ENCODE measurements around the gene SRF.

SRF gene

DNA sequence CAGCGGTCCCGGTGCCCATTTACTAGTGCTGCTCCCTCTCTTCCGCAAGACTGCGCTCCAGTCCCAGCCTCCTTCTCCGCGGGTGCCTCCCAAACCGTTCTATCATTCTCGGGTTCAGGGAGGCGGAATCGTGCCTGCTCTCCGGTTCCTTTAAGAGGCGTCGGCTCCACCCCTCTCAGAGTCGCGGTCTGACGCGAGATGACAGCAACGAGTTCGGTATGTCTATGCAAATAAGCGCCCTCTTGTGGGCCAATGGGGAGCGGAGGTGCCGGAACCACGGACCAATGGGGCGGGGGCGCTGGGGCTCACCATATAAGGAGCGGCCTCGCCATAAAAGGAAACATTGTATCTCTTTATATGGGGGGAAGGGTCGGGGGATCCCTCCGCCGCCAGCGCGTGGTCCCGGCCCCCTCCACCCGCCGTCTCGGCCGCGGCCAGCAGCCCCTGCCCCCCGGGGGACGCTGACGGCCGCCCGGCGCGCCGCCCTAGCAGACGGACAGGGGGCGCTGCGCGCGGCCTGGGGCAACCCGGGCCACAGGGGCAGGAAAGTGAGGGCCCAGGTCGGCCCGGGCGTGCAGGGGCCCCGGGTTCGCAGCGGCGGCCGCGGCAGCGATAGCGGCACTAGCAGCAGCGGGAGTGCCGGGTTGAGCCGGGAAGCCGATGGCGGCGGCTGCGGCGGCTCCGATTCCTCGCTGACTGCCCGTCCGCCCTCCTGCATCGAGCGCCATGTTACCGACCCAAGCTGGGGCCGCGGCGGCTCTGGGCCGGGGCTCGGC is at the start of gene SRF:
TSS of gene SRF (plus strand) at position 339 of the 776 bp plus-strand sequence. CDS start at position 727, 388 bp downstream.
- H3K4me3 ChIP-seq (ENCODE audit: severe bottlenecking): peak within 1 kb of the TSS; percentile 98
- ATAC-seq (ENCODE audit: low read depth) (peak; percentile 60), DNase-seq (ENCODE audit: low spot score) (peak; percentile 99)
- TF ChIP-seq CTCF (IDR thresholded peaks at IDR 0.05; ENCODE audit: poor library complexity, severe bottlenecking): peak; percentile 83
- peak within 1 kb of the TSS; percentile 68 for H3K27ac ChIP-seq (ENCODE audit: poor library complexity, severe bottlenecking)
- H3K36me3 ChIP-seq (ENCODE audit: low read depth): peaks cover 19% of the 10 kb centered on the region
- H3K4me1 ChIP-seq (ENCODE audit: insufficient read depth, poor library complexity, severe bottlenecking): peaks cover 16% of the 10 kb centered on the region
- no peaks in the 10 kb centered on the region for H3K27me3 ChIP-seq (ENCODE audit: insufficient read depth, poor library complexity, severe bottlenecking)
- no peaks in the 10 kb centered on the region for H3K9me3 ChIP-seq (ENCODE audit: severe bottlenecking)

DNA sequence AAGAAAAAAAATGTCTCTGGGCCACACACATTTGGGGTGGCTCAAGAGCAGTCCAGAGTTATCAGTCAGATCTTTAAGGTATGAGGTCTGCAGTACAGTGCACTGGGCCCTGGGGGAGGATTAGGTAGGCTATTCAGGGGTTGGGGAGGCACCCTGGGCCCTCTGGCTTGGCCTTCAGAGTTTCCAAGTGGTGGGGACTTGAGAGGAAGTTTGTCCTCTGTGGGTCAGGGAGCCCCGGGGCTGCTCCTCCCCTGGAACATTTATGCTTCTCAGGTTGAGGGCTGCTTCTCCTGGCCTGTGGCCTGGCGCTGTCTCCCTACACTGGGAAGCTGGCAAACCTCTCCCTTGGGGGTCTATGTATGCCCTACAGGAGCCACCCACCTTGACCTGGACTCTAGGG is 48.9 kb upstream of the SRF start:
- no peak for DNase-seq (ENCODE audit: low spot score)
- no peaks in the 10 kb centered on the region for H3K36me3 ChIP-seq (ENCODE audit: low read depth)
- H3K27ac ChIP-seq (ENCODE audit: poor library complexity, severe bottlenecking): peak overlapping the region; percentile 82
- no peak overlapping the region for H3K4me3 ChIP-seq (ENCODE audit: severe bottlenecking)
- H3K27me3 ChIP-seq (ENCODE audit: insufficient read depth, poor library complexity, severe bottlenecking): no peaks in the 10 kb centered on the region
- no peak for ATAC-seq (ENCODE audit: low read depth)
- no peaks in the 10 kb centered on the region for H3K9me3 ChIP-seq (ENCODE audit: severe bottlenecking)
- no peak for TF ChIP-seq CTCF (IDR thresholded peaks at IDR 0.05; ENCODE audit: poor library complexity, severe bottlenecking)
- H3K4me1 ChIP-seq (ENCODE audit: insufficient read depth, poor library complexity, severe bottlenecking): peaks cover 29% of the 10 kb centered on the region

GRCh38 chr6:43123461-43124314 is 47.4 kb upstream of the SRF start:
- ATAC-seq (ENCODE audit: low read depth): no peak
- Histone ChIP-seq H3K9me3 (ENCODE audit: severe bottlenecking) (no peaks in the 10 kb centered on the region), H3K4me1 (ENCODE audit: insufficient read depth, poor library complexity, severe bottlenecking) (peaks cover 29% of the 10 kb centered on the region), H3K27me3 (ENCODE audit: insufficient read depth, poor library complexity, severe bottlenecking) (no peaks in the 10 kb centered on the region), H3K27ac (ENCODE audit: poor library complexity, severe bottlenecking) (no peak overlapping the region), H3K36me3 (ENCODE audit: low read depth) (no peaks in the 10 kb centered on the region), H3K4me3 (ENCODE audit: severe bottlenecking) (no peak overlapping the region)
- TF ChIP-seq CTCF (IDR thresholded peaks at IDR 0.05; ENCODE audit: poor library complexity, severe bottlenecking): no peak
- no peak for DNase-seq (ENCODE audit: low spot score)

DNA sequence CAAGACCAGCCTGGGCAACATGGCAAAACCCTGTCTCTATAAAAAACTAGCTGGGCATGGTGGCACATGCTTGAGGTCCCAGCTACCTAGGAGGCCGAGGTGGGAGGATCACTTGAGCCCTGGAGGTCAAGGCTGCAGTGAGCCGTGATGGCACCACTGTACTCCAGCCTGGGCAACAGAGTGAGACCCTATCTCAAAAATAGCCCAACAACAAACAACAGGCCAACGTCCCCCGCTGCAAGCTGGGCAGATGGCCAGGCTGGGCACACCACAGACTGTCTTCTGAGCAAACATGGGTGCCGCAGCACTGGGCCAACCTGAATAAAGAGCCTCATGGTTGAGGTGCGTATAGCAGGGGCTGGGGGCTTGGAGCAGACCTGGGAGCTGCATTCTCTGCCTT is 46.6 kb upstream of the SRF start:
- Histone ChIP-seq H3K27me3 (ENCODE audit: insufficient read depth, poor library complexity, severe bottlenecking) (no peaks in the 10 kb centered on the region), H3K4me1 (ENCODE audit: insufficient read depth, poor library complexity, severe bottlenecking) (peaks cover 34% of the 10 kb centered on the region), H3K9me3 (ENCODE audit: severe bottlenecking) (no peaks in the 10 kb centered on the region), H3K27ac (ENCODE audit: poor library complexity, severe bottlenecking) (no peak overlapping the region), H3K4me3 (ENCODE audit: severe bottlenecking) (no peak overlapping the region), H3K36me3 (ENCODE audit: low read depth) (peaks cover under 1% of the 10 kb centered on the region; the same call in 1 of the 2 replicates)
- ATAC-seq (ENCODE audit: low read depth) (no peak), DNase-seq (ENCODE audit: low spot score) (no peak)
- no peak for TF ChIP-seq CTCF (IDR thresholded peaks at IDR 0.05; ENCODE audit: poor library complexity, severe bottlenecking)

Measured in RWPE2 (cell line).